Activated CD4-positive, alpha-beta memory T cell treated with anti-CD3 and anti-CD28 coated beads, Interleukin-2, amount 10 ng/mL, durations not matched to agents 7 days and 5 days (primary cell): ENCODE measurements around the gene MCUB. TPM values are rescaled to one million over a fixed set of nuclear protein-coding genes. Genes with fewer than 3 reads are reported as not detected.
A peak's percentile ranks its signal among the peaks of the same experiment; 100 is the strongest.

ENCODE experiments used
- CTCF ChIA-PET: fragments of 350-600 bp; sonication (Branson Sonifier 250); formaldehyde crosslinking; loops from one replicate; lab custom pipeline; 2021; ENCODE audit warnings: antibody characterized with exemption, inconsistent platforms; lab: Charles Lee
- POLR2A ChIA-PET: fragments of 350-600 bp; sonication (Branson Sonifier 250); formaldehyde crosslinking; loops from one replicate; lab custom pipeline; 2021; ENCODE audit warnings: antibody characterized with exemption; lab: Charles Lee
- DNase-seq: peaks from one replicate; pipeline ENCODE4 v3.0.0-alpha.2; 2020
- H3K27ac Mint-ChIP-seq: one replicate; pipeline ENCODE4 v1.8.0; 2021; ENCODE audit warnings: mild to moderate bottlenecking, mixed read lengths
- H3K27me3 Mint-ChIP-seq: one replicate; pipeline ENCODE4 v1.8.0; 2021; ENCODE audit warnings: mixed read lengths
- H3K36me3 Mint-ChIP-seq: one replicate; pipeline ENCODE4 v1.8.0; 2021; ENCODE audit warnings: low read depth, mixed read lengths
- H3K4me1 Mint-ChIP-seq: one replicate; pipeline ENCODE4 v1.8.0; 2021; ENCODE audit warnings: mixed read lengths
- H3K4me3 Mint-ChIP-seq: one replicate; pipeline ENCODE4 v1.8.0; 2021; ENCODE audit warnings: mild to moderate bottlenecking, mixed read lengths
- H3K9me3 Mint-ChIP-seq: one replicate; pipeline ENCODE4 v1.8.0; 2021; ENCODE audit warnings: mixed read lengths
- total RNA-seq, 2 experiments: library from RNA; stranded (reverse); gene quantifications; one replicate each; pipeline ENCODE4 v1.2.3, GENCODE V29; 2021

MCUB gene
- total RNA-seq, 2 experiments from 2014 or later: 90.6 to 96.9 TPM

DNA sequence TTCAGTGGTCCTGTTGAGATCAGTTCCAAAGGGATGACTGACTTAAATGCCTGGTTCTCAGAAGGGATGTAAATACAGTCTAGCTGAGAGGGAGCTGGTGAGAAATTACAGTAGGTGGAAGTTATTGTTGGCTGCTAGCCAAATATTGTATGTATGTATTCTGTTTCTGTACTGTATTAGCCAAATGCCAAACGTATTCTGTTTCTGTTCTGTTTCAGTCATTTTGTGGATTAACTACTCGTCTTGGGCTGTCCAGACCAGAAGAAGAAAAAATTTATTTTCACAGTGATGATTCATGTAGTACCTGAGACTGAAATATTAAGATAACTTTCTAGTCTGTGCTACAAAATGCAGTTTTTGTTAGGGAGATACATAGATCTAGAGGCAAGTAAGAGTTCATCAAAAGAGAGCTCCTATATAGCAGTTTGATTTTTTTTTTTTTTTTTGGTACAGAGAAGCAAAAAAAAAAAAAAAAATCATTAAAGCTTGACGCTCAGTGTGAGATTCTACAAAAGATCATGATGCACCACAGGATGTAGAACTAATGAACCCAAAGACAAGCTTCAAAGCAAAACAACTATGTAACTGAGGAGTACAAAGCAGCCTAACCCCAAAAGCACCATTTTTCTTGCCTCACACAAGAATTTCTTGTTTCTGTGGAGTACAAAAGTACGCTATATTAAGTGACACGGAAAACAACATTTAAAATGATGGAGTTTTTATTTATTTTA lies 88.4 kb downstream of the MCUB start:
- ChIA-PET CTCF (interaction anchor here (0.6 to 1.2 kb wide), 5 partner anchors 53 to 216 kb away, joined by 3 to 7 read pairs (median 3); partner anchors contain the start of gene MCUB), POLR2A (interaction anchor here (0.7 to 3.2 kb wide), 12 partner anchors 11 to 215 kb away, joined by 3 to 58 read pairs (median 3); partner anchors contain the start of gene MCUB)
- peaks cover 25% of the 10 kb centered on the region for H3K36me3 Mint-ChIP-seq
- no peak for DNase-seq
- peaks cover 6% of the 10 kb centered on the region for H3K9me3 Mint-ChIP-seq
- H3K4me3 Mint-ChIP-seq: peak overlapping the region; percentile 64
- peaks cover 38% of the 10 kb centered on the region for H3K4me1 Mint-ChIP-seq
- H3K27ac Mint-ChIP-seq: peak overlapping the region; percentile 96
- no peaks in the 10 kb centered on the region for H3K27me3 Mint-ChIP-seq

- H3K36me3 Mint-ChIP-seq: peaks cover 25% of the 10 kb centered on the region
- H3K4me3 Mint-ChIP-seq: peak overlapping the region; percentile 61
- DNase-seq: no peak
- H3K9me3 Mint-ChIP-seq: peaks cover 6% of the 10 kb centered on the region
- CTCF ChIA-PET: interaction anchor here (0.6 to 1.2 kb wide), 5 partner anchors 53 to 217 kb away, joined by 3 to 7 read pairs (median 3); partner anchors contain the start of gene MCUB
- peak overlapping the region; percentile 96 for H3K27ac Mint-ChIP-seq
- no peaks in the 10 kb centered on the region for H3K27me3 Mint-ChIP-seq
- peaks cover 38% of the 10 kb centered on the region for H3K4me1 Mint-ChIP-seq
- POLR2A ChIA-PET: interaction anchor here (0.8 to 3.2 kb wide), 12 partner anchors 10 to 216 kb away, joined by 3 to 58 read pairs (median 3); partner anchors contain the start of genes MCUB and SEC24B
Measured at GRCh38 chr4:109648997-109649575, 89.0 kb downstream of the MCUB start.

DNA sequence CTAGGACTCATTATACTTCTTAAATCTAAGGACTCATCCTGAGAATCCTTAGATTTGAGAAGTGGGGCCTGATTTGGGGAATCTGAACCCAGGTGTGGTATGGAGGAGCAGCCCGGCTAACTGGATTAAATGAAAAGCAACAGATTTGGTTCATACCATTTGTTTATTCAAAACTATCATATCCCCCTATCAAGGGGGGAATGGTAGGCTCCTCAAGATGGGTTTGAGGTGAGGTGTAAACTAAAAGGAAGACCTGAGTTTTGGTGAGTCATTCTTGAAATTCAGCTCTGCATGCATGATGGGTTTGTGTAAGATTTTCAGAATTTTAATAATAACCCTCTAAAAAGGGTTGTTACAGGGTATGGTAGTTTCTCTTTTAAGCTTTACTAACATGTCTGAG lies 89.8 kb downstream of the MCUB start:
- CTCF ChIA-PET: no interaction called here
- Mint-ChIP-seq H3K4me3 (peak overlapping the region; percentile 32), H3K9me3 (peaks cover 6% of the 10 kb centered on the region), H3K27ac (peak overlapping the region; percentile 96), H3K36me3 (peaks cover 29% of the 10 kb centered on the region), H3K4me1 (peaks cover 37% of the 10 kb centered on the region), H3K27me3 (no peaks in the 10 kb centered on the region)
- POLR2A ChIA-PET: interaction anchor here (0.9 to 3.2 kb wide), 3 partner anchors 10 to 217 kb away, joined by 3 to 58 read pairs (median 3); partner anchors contain the start of genes MCUB and SEC24B
- no peak for DNase-seq

- no peak overlapping the region for H3K4me3 Mint-ChIP-seq
- peaks cover 16% of the 10 kb centered on the region for H3K4me1 Mint-ChIP-seq
- CTCF ChIA-PET: interaction anchor here (0.6 to 1.7 kb wide), 3 partner anchors 160 to 224 kb away, joined by 3 to 4 read pairs (median 3); no protein-coding TSS in a partner anchor
- peaks cover 25% of the 10 kb centered on the region for H3K36me3 Mint-ChIP-seq
- H3K27ac Mint-ChIP-seq: no peak overlapping the region
- POLR2A ChIA-PET: interaction anchor here (0.6 to 0.7 kb wide), 2 partner anchors 77 to 96 kb away, joined by 3 to 4 read pairs; partner anchors contain the start of gene MCUB
- no peak for DNase-seq
- H3K27me3 Mint-ChIP-seq: no peaks in the 10 kb centered on the region
- peaks cover 6% of the 10 kb centered on the region for H3K9me3 Mint-ChIP-seq
Measured at GRCh38 chr4:109655396-109655795, 95.3 kb downstream of the MCUB start.

DNA sequence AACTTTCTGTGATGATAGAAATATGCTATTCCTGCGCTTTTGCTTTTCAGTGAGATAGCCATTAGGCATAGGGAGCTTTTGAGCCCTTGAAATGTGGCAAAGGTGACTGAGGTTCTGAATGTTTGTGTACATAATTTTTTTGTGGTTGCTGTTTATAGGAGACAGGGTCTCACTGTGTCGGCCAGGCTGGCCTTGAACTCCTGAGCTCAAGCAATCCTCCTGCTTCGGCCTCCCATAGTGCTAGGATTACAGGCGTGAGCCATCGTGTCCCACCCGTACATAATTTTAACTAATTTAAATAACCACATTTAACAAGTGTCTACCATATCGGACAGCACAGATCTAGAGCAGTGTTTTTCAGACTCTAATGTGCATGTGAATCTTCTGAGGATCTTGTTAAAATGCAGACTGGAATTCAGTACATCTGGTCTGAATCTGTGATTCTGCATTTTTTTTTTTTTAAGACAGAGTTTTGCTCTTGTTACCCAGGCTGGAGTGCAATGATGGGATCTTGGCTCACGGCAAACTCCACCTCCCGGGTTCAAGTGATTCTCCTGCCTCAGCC lies 97.9 kb downstream of the MCUB start:
- H3K27ac Mint-ChIP-seq: no peak overlapping the region

DNA sequence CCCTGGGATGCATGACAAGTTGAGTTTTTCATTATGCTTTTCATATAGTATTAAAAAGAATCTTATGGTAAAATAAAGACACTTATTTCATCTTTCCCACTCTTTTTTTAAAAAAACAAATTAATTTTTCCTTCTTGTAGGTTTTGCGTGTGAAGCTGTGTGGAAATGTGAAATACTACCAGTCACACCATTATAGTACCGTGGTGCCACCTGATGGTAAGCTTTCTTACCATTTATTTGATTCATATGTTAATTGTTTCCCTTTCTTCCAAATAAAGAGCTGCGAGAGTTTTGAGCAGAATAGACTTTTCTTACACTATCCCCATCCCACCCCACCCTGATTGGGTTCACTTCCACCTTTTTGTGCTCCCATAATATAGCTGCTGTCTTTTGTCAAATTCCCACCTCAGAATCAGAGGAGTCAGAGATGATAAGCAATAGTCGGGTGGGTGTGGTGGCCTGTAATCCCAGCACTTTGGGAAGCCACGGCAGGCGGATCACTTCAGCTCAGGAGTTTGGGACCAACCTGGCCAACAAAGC lies 98.9 kb downstream of the MCUB start:
- H3K36me3 Mint-ChIP-seq: peaks cover 13% of the 10 kb centered on the region
- no peak overlapping the region for H3K27ac Mint-ChIP-seq
- H3K27me3 Mint-ChIP-seq: no peaks in the 10 kb centered on the region
- DNase-seq: no peak
- no peak overlapping the region for H3K4me3 Mint-ChIP-seq
- CTCF ChIA-PET: interaction anchor here (0.6 to 1.8 kb wide), 5 partner anchors 11 to 233 kb away, joined by 3 to 8 read pairs (median 4); partner anchors contain the start of gene SEC24B
- no peaks in the 10 kb centered on the region for H3K9me3 Mint-ChIP-seq
- peaks cover 3% of the 10 kb centered on the region for H3K4me1 Mint-ChIP-seq
- POLR2A ChIA-PET: interaction anchor here (1.0 to 1.4 kb wide), 3 partner anchors 9 to 99 kb away, joined by 3 to 5 read pairs (median 3); partner anchors contain the start of gene MCUB

More for the DNA sequence above, 97.9 kb downstream of the MCUB start:
- POLR2A ChIA-PET: no interaction called here
- CTCF ChIA-PET: interaction anchor here (1.2 kb wide), 2 partner anchors 225 to 230 kb away, joined by 4 to 8 read pairs; partner anchors contain the start of gene SEC24B
- H3K9me3 Mint-ChIP-seq: no peaks in the 10 kb centered on the region
- no peak for DNase-seq
- H3K4me1 Mint-ChIP-seq: peaks cover 3% of the 10 kb centered on the region
- H3K27me3 Mint-ChIP-seq: no peaks in the 10 kb centered on the region
- H3K4me3 Mint-ChIP-seq: no peak overlapping the region
- peaks cover 14% of the 10 kb centered on the region for H3K36me3 Mint-ChIP-seq

DNA sequence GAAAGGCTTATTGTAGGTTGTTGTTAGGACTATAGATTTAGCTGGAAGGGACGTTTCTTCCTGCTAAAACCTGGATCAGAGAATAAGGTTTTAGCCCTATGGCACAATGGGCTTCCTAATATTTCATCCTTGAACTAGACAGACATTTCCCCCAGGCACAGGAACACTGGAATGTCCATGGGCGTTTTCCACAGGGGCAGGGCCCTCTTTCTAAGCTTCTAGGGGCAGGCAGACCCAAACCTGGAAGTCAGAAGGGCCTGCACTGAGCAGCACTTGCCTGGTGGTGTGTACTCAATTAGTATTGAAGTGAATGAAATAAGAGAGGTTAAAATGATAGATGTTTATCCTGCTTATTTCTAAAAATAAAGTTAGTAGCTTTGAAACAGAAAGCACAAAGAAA lies 102.1 kb downstream of the MCUB start:
- DNase-seq: no peak
- POLR2A ChIA-PET: interaction anchor here (0.6 to 1.8 kb wide), 3 partner anchors 27 to 40 kb away, joined by 3 to 5 read pairs (median 4); no protein-coding TSS in a partner anchor
- H3K36me3 Mint-ChIP-seq: peaks cover 19% of the 10 kb centered on the region
- CTCF ChIA-PET: no interaction called here
- H3K27me3 Mint-ChIP-seq: no peaks in the 10 kb centered on the region
- H3K4me1 Mint-ChIP-seq: no peaks in the 10 kb centered on the region
- H3K27ac Mint-ChIP-seq: no peak overlapping the region
- H3K4me3 Mint-ChIP-seq: no peak overlapping the region
- H3K9me3 Mint-ChIP-seq: no peaks in the 10 kb centered on the region

- ChIA-PET POLR2A (interaction anchor here (0.6 to 1.8 kb wide), 3 partner anchors 26 to 103 kb away, joined by 3 to 5 read pairs (median 3); partner anchors contain the start of gene MCUB), CTCF (no interaction called here)
- Mint-ChIP-seq H3K9me3 (no peaks in the 10 kb centered on the region), H3K27me3 (no peaks in the 10 kb centered on the region), H3K4me1 (no peaks in the 10 kb centered on the region), H3K4me3 (no peak overlapping the region), H3K27ac (no peak overlapping the region), H3K36me3 (peaks cover 19% of the 10 kb centered on the region)
- DNase-seq: no peak
Measured at GRCh38 chr4:109662771-109663170, 102.7 kb downstream of the MCUB start.

DNA sequence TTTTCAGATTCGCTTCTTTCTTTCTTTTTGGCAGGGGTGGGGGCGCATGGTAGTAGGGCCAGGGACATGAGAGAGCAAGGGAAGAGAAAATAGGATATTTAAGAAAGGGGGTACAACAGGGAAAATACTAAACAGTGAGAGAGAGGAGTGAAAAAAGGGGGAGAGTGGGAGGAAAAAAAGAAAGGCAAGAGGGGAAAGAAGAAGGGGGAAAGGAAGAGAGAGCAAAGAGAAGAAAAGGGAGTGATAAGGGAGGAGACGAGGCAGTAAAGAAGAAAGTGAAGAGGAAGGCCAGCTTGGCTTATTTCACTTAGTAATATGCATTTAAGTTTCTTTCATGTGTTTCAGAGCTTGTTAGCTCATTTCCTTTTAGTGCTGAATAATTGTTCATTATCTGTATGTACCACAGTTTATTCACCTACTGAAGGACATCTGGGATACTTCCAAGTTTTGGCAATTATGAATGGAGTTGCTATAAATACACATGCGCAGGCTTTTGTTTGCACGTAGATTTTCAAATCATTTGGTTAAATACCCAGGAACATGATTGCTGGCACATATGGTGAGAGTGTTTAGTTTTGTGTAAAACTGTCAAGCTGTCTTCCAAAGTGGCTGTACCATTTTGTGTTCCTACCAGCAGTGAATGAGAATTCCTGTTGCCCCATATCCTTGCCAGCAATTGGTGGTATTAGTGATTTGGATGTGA lies 105.9 kb downstream of the MCUB start:
- H3K27me3 Mint-ChIP-seq: no peaks in the 10 kb centered on the region
- H3K9me3 Mint-ChIP-seq: no peaks in the 10 kb centered on the region
- ChIA-PET POLR2A (interaction anchor here (0.7 kb wide), 1 partner anchor 18 kb away, joined by 3 read pairs; no protein-coding TSS in a partner anchor), CTCF (no interaction called here)
- H3K27ac Mint-ChIP-seq: no peak overlapping the region
- H3K4me1 Mint-ChIP-seq: peaks cover 6% of the 10 kb centered on the region
- no peak for DNase-seq
- H3K36me3 Mint-ChIP-seq: peaks cover 40% of the 10 kb centered on the region
- H3K4me3 Mint-ChIP-seq: no peak overlapping the region

GRCh38 chr4:109671350-109671749 lies 111.3 kb downstream of the MCUB start:
- H3K36me3 Mint-ChIP-seq: peaks cover 47% of the 10 kb centered on the region
- ChIA-PET CTCF (no interaction called here), POLR2A (no interaction called here)
- H3K4me1 Mint-ChIP-seq: peaks cover 6% of the 10 kb centered on the region
- no peaks in the 10 kb centered on the region for H3K27me3 Mint-ChIP-seq
- H3K9me3 Mint-ChIP-seq: peaks cover 8% of the 10 kb centered on the region
- no peak overlapping the region for H3K27ac Mint-ChIP-seq
- H3K4me3 Mint-ChIP-seq: no peak overlapping the region
- DNase-seq: no peak

- CTCF ChIA-PET: no interaction called here
- Mint-ChIP-seq H3K27me3 (no peaks in the 10 kb centered on the region), H3K4me1 (peaks cover 6% of the 10 kb centered on the region), H3K36me3 (peaks cover 49% of the 10 kb centered on the region), H3K27ac (no peak overlapping the region), H3K4me3 (no peak overlapping the region), H3K9me3 (peaks cover 8% of the 10 kb centered on the region)
- POLR2A ChIA-PET: no interaction called here
- no peak for DNase-seq
Measured at GRCh38 chr4:109672169-109672930, 112.3 kb downstream of the MCUB start.
